Trophoblast cell (in vitro differentiated cells and primary cell): ENCODE data around the gene ATP13A3.

Experiments used
- DNase-seq, 2 donors: peaks; one replicate each; pipeline ENCODE4 v3.0.0-alpha.2; 2016
- H2AFZ ChIP-seq: 2 replicates; pipeline ENCODE4 v1.6.1; 2013; ENCODE audit warnings: low read length, moderate library complexity, mild to moderate bottlenecking; ENCODE audit not compliant: insufficient read depth, poor library complexity
- H2AK5ac ChIP-seq: 2 replicates; pipeline ENCODE4 v1.6.1; 2013; ENCODE audit warnings: mild to moderate bottlenecking, low read length
- H2BK120ac ChIP-seq: 2 replicates; pipeline ENCODE4 v1.6.1; 2013; ENCODE audit warnings: low read length, mild to moderate bottlenecking, moderate library complexity; ENCODE audit not compliant: insufficient read depth, poor library complexity
- H2BK12ac ChIP-seq: 2 replicates; pipeline ENCODE4 v1.6.1; 2013; ENCODE audit warnings: mild to moderate bottlenecking, low read length, moderate library complexity
- H2BK5ac ChIP-seq: 2 replicates; pipeline ENCODE4 v1.6.1; 2013; ENCODE audit warnings: low read length, low read depth, moderate library complexity, mild to moderate bottlenecking; ENCODE audit not compliant: poor library complexity
- H3K14ac ChIP-seq: 2 replicates; pipeline ENCODE4 v1.6.1; 2013; ENCODE audit warnings: mild to moderate bottlenecking, low read length
- H3K18ac ChIP-seq: 2 replicates; pipeline ENCODE4 v1.6.1; 2013; ENCODE audit warnings: mild to moderate bottlenecking, low read length
- H3K23ac ChIP-seq: 2 replicates; pipeline ENCODE4 v1.6.1; 2013; ENCODE audit warnings: low read length
- H3K27ac ChIP-seq: 2 replicates; pipeline ENCODE4 v1.5.1; 2013; ENCODE audit warnings: low read depth, mild to moderate bottlenecking, inconsistent platforms, low read length, moderate library complexity
- H3K27me3 ChIP-seq: 2 replicates; pipeline ENCODE4 v1.6.1; 2013; ENCODE audit warnings: inconsistent platforms, mild to moderate bottlenecking, low read length, moderate library complexity; ENCODE audit not compliant: insufficient read depth
- H3K36me3 ChIP-seq, 2 experiments: 1 replicate in 1 of 2; 2 replicates in 1 of 2; pipeline ENCODE4 v1.6.1; 2013; ENCODE audit warnings: low read length in 2 of 2, mild to moderate bottlenecking in 2 of 2, moderate library complexity in 1 of 2; ENCODE audit not compliant: insufficient read depth in 2 of 2, control insufficient read depth in 1 of 2
- H3K4ac ChIP-seq: 2 replicates; pipeline ENCODE4 v1.6.1; 2013; ENCODE audit warnings: low read depth, mild to moderate bottlenecking, low read length, moderate library complexity
- H3K4me1 ChIP-seq, 2 experiments: 1 replicate in 1 of 2; 2 replicates in 1 of 2; pipeline ENCODE4 v1.6.1; 2013; ENCODE audit warnings: low read length in 2 of 2, mild to moderate bottlenecking in 2 of 2, moderate library complexity in 1 of 2; ENCODE audit not compliant: insufficient read depth in 2 of 2, control insufficient read depth in 1 of 2
- H3K4me2 ChIP-seq: 2 replicates; pipeline ENCODE4 v1.6.1; 2013; ENCODE audit warnings: inconsistent platforms, mild to moderate bottlenecking, low read length, moderate library complexity
- H3K4me3 ChIP-seq: 2 replicates; pipeline ENCODE4 v1.5.1; 2013; ENCODE audit warnings: mild to moderate bottlenecking, low read depth, low read length, inconsistent platforms
- H3K79me1 ChIP-seq: one replicate; pipeline ENCODE4 v1.6.1; 2013; ENCODE audit warnings: low read length
- H3K79me2 ChIP-seq: 2 replicates; pipeline ENCODE4 v1.6.1; 2013; ENCODE audit warnings: low read length, mild to moderate bottlenecking; ENCODE audit not compliant: control insufficient read depth, insufficient read depth, poor library complexity
- H3K9ac ChIP-seq: 2 replicates; pipeline ENCODE4 v1.6.1; 2013; ENCODE audit warnings: mild to moderate bottlenecking, low read length
- H3K9me3 ChIP-seq: 2 replicates; pipeline ENCODE4 v1.6.1; 2013; ENCODE audit warnings: low read depth, mild to moderate bottlenecking, control low read depth, inconsistent platforms, low read length; ENCODE audit not compliant: insufficient read depth
- H4K12ac ChIP-seq: 2 replicates; pipeline ENCODE4 v1.6.1; 2013; ENCODE audit warnings: low read depth, mild to moderate bottlenecking, low read length, moderate library complexity
- H4K8ac ChIP-seq: 2 replicates; pipeline ENCODE4 v1.6.1; 2013; ENCODE audit warnings: low read depth, mild to moderate bottlenecking, low read length, moderate library complexity
- H4K91ac ChIP-seq: one replicate; pipeline ENCODE4 v1.6.1; 2013; ENCODE audit warnings: low read depth, mild to moderate bottlenecking, low read length, moderate library complexity
- whole genome bisulfite sequencing: extraction: QIAGEN DNeasy Blood & Tissue Kit; methylation state at CpG from one replicate; pipeline ENCODE4 v1.1.7; 2013; ENCODE audit warnings: missing lambda C conversion rate; ENCODE audit not compliant: insufficient read length, insufficient coverage; ENCODE audit errors: extremely low coverage; 5-methylcytosine and 5-hydroxymethylcytosine counted together

ATP13A3 gene

DNA sequence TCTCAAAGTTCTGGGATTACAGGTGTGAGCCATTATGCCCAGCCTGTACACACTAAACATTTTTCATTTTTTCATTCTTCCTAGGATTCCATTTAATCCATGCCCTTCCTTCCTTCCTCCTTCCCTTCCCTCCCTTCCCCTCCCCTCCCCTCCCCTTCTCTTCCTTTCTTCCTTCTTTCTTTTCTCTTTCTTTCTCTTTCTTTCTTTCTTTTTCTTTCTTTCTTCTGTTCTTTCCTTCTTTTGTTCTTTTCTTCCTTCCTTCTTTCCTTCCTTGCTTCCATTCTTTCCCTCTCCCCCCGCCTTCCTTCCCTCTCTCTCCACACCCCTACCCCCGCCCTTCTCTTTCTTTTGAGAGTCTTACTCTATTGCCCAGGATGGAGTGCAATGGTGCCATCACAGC, 40.9 kb upstream of the ATP13A3 start:
- Histone ChIP-seq H4K12ac (no peak overlapping the region), H3K27ac (no peak overlapping the region), H3K27me3 (no peaks in the 10 kb centered on the region), H3K4me2 (no peak overlapping the region), H4K91ac (no peak overlapping the region), H3K9me3 (no peaks in the 10 kb centered on the region), H3K4me3 (no peak overlapping the region), H2AK5ac (no peak overlapping the region), H2BK120ac (no peak overlapping the region), H3K9ac (no peak overlapping the region), H3K36me3 (no peaks in the 10 kb centered on the region), H2AFZ (no peak overlapping the region), H3K4ac (no peak overlapping the region), H3K79me1 (no peaks in the 10 kb centered on the region), H3K23ac (no peak overlapping the region), H4K8ac (no peak overlapping the region), H2BK12ac (no peak overlapping the region), H3K79me2 (no peaks in the 10 kb centered on the region), H3K14ac (no peak overlapping the region), H3K4me1 (no peaks in the 10 kb centered on the region), H3K18ac (no peak overlapping the region), H2BK5ac (no peak overlapping the region)
- WGBS, result 100% methylated on average over 2 of the region's 2 CpGs
- no peak for DNase-seq

- DNase-seq, result no peak
- no peaks in the 10 kb centered on the region for H3K36me3 ChIP-seq
- WGBS, result no CpG with 5 or more reads among the region's 4 CpGs
These were observed 39.4 kb upstream of the ATP13A3 start for GRCh38 chr3:194526164-194526563.

DNA sequence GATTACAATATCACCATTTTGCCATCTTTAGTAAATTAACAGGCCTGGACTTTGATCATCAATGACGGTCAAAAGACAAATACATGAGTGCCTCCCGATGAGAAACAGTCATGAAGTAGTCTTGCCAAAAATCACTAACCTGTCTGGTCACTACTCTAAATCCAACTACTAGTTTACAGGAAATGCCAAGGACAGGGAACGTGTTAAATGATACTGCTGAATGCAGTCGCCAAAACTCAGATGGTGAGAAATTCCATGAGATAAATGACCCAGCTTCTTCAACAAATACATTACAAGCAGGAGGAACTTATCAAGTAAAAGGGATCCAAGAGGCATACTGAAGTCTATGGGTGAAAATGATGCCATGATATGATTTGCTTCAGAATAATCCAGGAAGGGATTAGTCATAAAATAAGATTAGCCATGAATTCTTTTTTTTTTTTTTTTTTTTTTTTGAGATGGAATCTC, 35.8 kb upstream of the ATP13A3 start:
- Histone ChIP-seq H2AK5ac (no peak overlapping the region), H3K4ac (no peak overlapping the region), H2BK120ac (no peak overlapping the region), H3K27ac (no peak overlapping the region), H3K18ac (no peak overlapping the region), H3K9me3 (no peaks in the 10 kb centered on the region), H4K8ac (no peak overlapping the region), H3K9ac (no peak overlapping the region), H4K91ac (no peak overlapping the region), H3K36me3 (no peaks in the 10 kb centered on the region), H2AFZ (no peak overlapping the region), H3K4me2 (no peak overlapping the region), H3K79me2 (no peaks in the 10 kb centered on the region), H3K27me3 (no peaks in the 10 kb centered on the region), H3K4me3 (no peak overlapping the region), H4K12ac (no peak overlapping the region), H3K4me1 (no peaks in the 10 kb centered on the region), H3K14ac (no peak overlapping the region), H3K23ac (no peak overlapping the region), H2BK12ac (no peak overlapping the region), H3K79me1 (no peaks in the 10 kb centered on the region), H2BK5ac (no peak overlapping the region)
- no CpG with 5 or more reads among the region's 4 CpGs for WGBS
- DNase-seq, result no peak

More at GRCh38 chr3:194526164-194526563, 39.4 kb upstream of the ATP13A3 start:
- no peak overlapping the region for H2BK12ac ChIP-seq
- no peak overlapping the region for H3K14ac ChIP-seq
- no peak overlapping the region for H3K4me2 ChIP-seq
- no peaks in the 10 kb centered on the region for H3K9me3 ChIP-seq
- no peak overlapping the region for H3K18ac ChIP-seq
- H3K9ac ChIP-seq, result no peak overlapping the region
- H3K4me1 ChIP-seq, result no peaks in the 10 kb centered on the region
- H4K8ac ChIP-seq, result no peak overlapping the region
- no peak overlapping the region for H3K4me3 ChIP-seq
- no peak overlapping the region for H2BK120ac ChIP-seq
- no peak overlapping the region for H2AK5ac ChIP-seq
- H3K23ac ChIP-seq, result no peak overlapping the region
- H3K79me2 ChIP-seq, result no peaks in the 10 kb centered on the region
- no peak overlapping the region for H3K4ac ChIP-seq
- H4K91ac ChIP-seq, result no peak overlapping the region
- H2AFZ ChIP-seq, result no peak overlapping the region
- H3K27me3 ChIP-seq, result no peaks in the 10 kb centered on the region
- no peak overlapping the region for H2BK5ac ChIP-seq
- H3K79me1 ChIP-seq, result no peaks in the 10 kb centered on the region
- no peak overlapping the region for H4K12ac ChIP-seq
- H3K27ac ChIP-seq, result no peak overlapping the region

DNA sequence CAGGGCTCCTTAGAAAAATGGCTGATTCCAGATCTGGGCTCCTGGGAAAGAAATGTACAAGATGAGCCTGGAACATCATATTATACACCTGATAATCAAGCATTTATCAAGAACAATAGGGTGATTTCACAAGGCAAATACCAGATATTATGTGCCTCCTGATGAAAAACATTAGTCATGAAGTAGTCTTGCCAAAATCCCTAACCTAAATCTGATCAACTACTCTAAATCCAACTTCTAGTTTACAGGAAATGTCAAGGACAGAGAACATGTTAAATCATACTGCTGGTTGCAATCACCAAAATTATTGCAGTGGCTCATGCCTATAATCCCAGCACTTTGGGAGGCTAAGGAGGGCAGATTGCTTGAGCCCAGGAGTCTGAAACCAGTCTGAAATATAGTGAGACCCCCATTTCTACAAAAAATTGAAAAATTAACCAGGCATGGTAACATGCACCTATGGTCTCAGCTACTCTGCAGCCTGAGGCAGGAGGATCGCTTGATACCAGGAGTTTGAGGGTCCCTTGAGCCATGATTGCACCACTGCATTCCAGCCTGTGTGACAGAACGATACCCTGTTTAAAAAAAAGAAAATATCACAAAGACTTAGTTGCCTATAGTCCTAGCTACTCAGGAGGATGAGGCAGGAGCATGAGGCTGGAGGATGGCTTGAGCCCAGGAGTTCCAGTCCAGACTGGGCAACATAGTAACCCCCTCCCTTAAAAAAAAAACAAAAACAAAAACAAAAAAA, 34.9 kb upstream of the ATP13A3 start:
- no peak overlapping the region for H3K18ac ChIP-seq
- no peak overlapping the region for H3K4ac ChIP-seq
- no peaks in the 10 kb centered on the region for H3K79me2 ChIP-seq
- no peak overlapping the region for H3K4me2 ChIP-seq
- DNase-seq, result no peak
- no peak overlapping the region for H2BK120ac ChIP-seq
- peaks cover 4% of the 10 kb centered on the region for H3K9me3 ChIP-seq
- H2BK5ac ChIP-seq, result no peak overlapping the region
- no peak overlapping the region for H2BK12ac ChIP-seq
- H3K36me3 ChIP-seq, result no peaks in the 10 kb centered on the region
- H3K27me3 ChIP-seq, result no peaks in the 10 kb centered on the region
- H4K91ac ChIP-seq, result no peak overlapping the region
- no peak overlapping the region for H3K27ac ChIP-seq
- no peak overlapping the region for H3K4me3 ChIP-seq
- H3K23ac ChIP-seq, result no peak overlapping the region
- WGBS, result no CpG with 5 or more reads among the region's 2 CpGs
- no peak overlapping the region for H3K9ac ChIP-seq
- no peak overlapping the region for H4K12ac ChIP-seq
- peaks cover 0 to under 1% of the 10 kb centered on the region in 2 experiments for H3K4me1 ChIP-seq
- no peak overlapping the region for H4K8ac ChIP-seq
- no peak overlapping the region for H2AK5ac ChIP-seq
- no peak overlapping the region for H3K14ac ChIP-seq
- H3K79me1 ChIP-seq, result no peaks in the 10 kb centered on the region
- no peak overlapping the region for H2AFZ ChIP-seq
